ENCODE data around the gene KLK13.
A peak's percentile ranks its signal among the peaks of the same experiment; 100 is the strongest.

The KLK13 gene

DNA sequence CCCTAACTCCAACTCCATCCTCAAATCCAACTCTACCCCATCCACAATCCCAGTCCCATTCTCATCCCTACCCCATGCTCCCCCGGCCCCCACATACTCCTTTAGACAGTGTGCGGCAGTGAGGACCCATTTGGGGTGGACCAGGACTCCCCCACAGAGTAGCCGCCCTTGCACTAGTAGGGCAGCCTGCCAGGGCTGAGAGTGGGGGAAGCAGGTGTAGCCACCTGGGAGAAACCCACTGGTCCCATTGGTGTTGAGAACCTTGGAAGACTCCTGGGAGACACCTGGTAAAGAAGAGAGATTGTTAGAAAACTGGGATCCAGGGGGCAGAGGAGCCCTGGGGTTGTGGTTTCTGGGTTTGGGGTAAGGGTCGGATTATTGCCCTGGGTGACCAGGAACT lies 4.6 kb downstream of the KLK13 start:
- no peak for DNase-seq

GRCh38 chr19:51059715-51060114 lies 5.2 kb downstream of the KLK13 start:
- DNase-seq, result no peak

- no peak for DNase-seq
Observed at GRCh38 chr19:51055866-51056265, 9.0 kb downstream of the KLK13 start.

DNA sequence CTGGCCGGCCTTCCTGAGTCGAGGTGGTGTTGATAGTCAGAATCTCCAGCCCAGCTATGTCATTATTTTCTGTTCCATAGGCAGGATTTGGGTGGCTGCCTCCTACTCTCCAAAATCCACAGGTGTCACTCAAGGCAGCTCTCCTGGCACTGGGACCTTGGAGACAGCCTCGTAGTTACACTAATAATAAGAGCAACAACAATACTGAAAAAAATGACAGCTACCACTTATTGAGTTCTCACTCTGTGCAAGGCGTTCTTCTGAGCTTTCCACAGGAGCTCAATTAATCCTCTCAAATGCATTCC lies 17.9 kb downstream of the KLK13 start:
- no peak for DNase-seq

- DNase-seq, result no peak
Observed at GRCh38 chr19:51044327-51044726, 20.6 kb downstream of the KLK13 start.

GRCh38 chr19:51043497-51043896 lies 21.4 kb downstream of the KLK13 start:
- DNase-seq, result no peak

GRCh38 chr19:51040151-51040550 lies 24.7 kb downstream of the KLK13 start:
- no peak for DNase-seq

GRCh38 chr19:51036519-51036918 lies 28.4 kb downstream of the KLK13 start:
- no peak for DNase-seq

DNA sequence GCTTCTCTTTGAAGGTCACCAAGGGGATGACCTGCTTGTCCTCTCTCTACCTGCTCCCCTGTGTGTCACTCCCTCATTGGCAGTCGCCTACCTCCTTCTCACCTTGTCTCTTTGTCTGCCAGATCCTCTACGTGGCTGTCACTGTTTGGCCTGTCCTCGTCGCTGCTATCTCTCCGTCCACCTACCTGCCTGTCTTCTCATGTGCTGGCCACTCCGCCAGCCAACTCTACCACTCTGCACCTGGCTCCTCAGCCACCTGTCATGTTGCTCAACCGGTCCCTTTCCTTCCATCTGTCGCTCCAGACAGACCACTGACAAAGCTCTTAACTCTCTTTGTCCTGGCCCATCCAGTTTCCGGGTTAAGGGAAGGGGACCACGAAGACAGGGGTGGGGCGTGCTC lies 30.2 kb downstream of the KLK13 start, which contains the start of gene KLK12:
KLK12 (minus strand) TSS at position 299 of the 400 bp plus-strand sequence. CDS start 381 bp downstream, outside the sequence.
- no peak for DNase-seq

- no peak for DNase-seq
Observed at GRCh38 chr19:51031880-51032225, 33.0 kb downstream of the KLK13 start.

- DNase-seq, result no peak
Observed at GRCh38 chr19:51031220-51031879, 33.5 kb downstream of the KLK13 start.

GRCh38 chr19:51030631-51031030 lies 34.3 kb downstream of the KLK13 start:
- no peak for DNase-seq

DNA sequence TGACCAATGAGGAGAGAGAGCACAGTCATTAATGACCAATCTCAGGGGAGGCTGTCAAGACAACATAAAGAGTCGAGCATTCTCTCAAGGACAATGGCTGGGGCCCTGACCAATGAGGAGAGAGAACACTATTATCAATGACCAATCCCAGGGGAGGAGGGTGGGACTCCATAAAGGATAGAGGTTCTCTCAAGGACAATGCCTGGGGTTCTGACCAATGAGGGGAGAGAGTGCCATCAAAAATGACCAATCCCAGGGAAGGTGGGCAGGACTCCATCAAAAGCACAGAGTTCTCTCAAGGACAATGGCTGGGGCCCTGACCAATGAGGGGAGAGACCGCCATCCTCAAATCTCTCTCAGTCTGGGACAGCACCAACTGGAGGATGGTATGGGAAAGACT lies 35.2 kb downstream of the KLK13 start:
- no peak for DNase-seq

DNA sequence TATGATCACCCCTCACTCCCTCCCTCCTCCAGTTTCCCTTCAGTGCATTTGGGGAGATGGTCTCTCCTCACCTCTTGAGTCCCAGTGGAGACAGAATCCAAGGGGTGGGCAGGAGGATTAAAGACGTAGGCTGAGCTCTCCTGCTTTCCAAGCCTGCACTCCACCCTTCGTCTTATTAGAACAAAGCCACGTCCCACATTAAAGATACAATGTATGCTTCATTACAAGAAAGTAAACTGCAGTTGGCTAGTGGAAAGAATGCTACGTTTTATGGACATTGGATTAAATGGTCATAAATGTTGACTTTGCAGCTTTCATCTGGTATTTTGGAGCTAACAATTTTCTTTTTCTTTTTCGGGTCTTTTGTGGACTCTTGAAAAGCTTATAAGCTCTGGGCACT lies 37.0 kb downstream of the KLK13 start:
- no peak for DNase-seq

DNA sequence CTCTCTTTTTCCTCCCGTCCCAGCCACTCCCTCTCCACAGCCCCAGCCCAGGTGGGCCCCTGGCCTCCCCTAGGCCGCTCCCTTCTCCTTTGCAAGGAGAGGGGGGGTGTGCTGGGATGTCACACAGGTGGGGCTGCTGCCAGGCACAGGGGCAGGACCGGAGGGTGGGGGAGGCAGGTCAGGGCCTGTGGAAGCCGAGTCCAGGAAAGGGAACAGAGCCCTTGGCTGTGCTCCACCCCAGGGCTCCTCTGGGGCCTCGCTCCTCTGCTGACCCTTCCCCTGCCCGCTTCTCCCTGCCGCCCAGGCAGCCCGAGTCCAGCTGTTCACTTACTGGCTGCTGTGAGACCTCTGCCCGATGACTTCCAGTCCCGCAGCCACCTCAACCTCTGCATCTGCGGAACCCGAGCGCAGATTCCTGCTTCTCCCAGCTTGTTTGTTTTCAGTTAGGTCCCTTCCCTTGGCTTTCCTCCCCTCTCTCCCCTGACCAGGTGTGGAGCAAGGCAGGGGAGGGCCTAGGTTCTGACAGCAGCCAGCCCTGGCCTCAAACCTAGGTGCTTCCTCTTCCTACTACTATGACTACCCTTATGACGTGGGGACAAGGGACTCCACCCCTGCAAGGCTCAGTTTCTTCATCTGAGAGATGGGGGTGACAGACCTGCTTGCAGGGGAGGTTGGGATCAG lies 37.6 kb downstream of the KLK13 start:
- no peak for DNase-seq

- DNase-seq, result no peak
Observed at GRCh38 chr19:51026554-51026831, 38.4 kb downstream of the KLK13 start, which contains the start of gene KLK11. TSS of gene KLK11 (minus strand) at chr19:51026616. CDS start at chr19:51025631, 985 bp downstream.

DNA sequence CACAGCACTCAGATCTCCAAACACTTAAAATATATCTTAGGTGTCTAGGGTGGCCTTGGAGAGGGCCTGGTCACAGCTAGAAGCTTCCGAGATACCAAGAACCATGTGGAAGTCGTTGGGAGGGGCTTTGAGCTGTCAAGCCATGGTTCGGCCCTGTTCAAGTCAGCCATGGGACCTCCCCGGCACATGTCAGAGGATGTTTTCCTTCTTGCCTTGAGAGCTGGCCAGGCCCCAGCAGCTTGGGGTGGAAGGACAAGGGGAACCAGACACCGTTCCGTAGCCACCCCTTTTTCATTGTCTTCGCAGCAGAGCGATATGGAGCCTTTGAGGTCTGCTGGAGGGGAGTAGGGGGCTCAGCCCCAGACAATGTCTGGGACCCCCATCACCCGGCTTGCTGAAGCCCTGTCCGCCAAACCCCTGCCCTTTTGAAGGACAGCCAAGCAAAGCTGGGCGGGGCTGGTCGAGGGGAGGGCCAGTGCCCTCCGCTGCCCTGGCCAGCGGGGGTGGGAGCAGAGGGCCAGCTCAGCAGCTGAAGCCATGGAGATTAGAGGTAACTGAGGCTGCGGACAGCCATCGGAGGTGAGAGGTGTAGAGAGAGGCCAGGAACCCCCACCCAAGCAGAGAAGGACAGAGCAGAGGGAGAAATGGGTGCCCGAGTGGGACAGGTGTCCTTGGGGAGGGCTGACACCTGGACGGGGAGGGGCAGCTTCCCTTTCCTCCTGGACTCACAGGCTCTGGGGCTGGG lies 38.9 kb downstream of the KLK13 start:
- no peak for DNase-seq

DNA sequence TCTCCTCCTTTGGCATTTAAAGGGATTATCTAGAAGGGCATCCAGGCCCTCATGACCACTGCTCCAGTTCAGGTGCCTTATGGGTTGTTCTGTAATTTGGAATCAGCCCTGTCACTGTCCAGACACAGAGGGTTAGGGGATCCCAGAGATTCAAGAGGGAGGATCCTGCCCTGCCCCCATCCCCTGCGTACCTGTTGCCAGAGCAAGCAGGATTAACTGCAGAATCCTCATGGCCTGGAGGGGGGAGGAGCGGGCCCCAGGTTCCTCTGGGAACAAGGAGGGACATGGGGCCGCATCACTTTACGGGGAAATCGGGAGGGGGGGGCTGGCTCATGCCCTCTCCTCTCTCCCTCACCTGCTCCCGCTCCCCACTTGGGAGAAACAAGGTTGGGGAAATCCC lies 39.5 kb downstream of the KLK13 start:
- DNase-seq, result no peak

DNA sequence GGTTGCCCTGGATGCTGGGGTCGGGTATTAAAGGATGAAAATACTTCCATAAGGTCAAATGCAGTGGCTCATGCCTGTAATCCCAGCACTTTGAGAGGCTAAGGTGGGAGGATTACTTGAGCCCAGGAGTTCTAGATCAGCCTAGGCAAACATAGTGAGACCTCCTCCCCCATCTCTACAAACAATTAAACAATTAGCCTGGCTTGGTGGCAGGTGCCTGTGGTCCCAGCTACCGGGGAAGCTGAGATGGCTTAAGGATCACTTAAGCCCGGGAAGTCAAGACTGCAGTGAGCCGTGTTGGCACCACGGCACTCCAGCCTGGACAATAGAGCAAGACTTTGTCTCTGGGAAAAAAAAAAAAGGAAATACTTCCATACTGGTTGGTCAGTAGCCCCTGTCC lies 40.0 kb downstream of the KLK13 start:
- DNase-seq, result no peak

GRCh38 chr19:51023946-51024345 lies 40.9 kb downstream of the KLK13 start:
- no peak for DNase-seq

GRCh38 chr19:51022526-51022925 lies 42.4 kb downstream of the KLK13 start:
- no peak for DNase-seq

- DNase-seq, result peak; percentile 9
Observed at GRCh38 chr19:51020988-51021651, 43.8 kb downstream of the KLK13 start.

- no peak for DNase-seq
Observed at GRCh38 chr19:51019544-51019925, 45.4 kb downstream of the KLK13 start, which contains the start of gene KLK10. TSS of gene KLK10 (minus strand) at chr19:51019709. CDS start at chr19:51019130, 579 bp downstream.
